GM23338 (cell line): ENCODE measurements around the gene SLC1A6. TPM values are rescaled to one million over a fixed set of nuclear protein-coding genes. Genes with fewer than 3 reads are reported as not detected.

Experiments
- ATAC-seq: fragments of 200-7000 bp; cut with Tn5 transposase; 3 replicates; pipeline ENCODE4 v1.9.1; 2020
- DNase-seq: peaks from one replicate; pipeline ENCODE4 v3.0.0-alpha.2; 2015; ENCODE audit warnings: low spot score
- H2AFZ ChIP-seq: fragments of 200-600 bp; sonication (generic); 2 replicates; pipeline ENCODE4 v1.8.0; 2016; ENCODE audit warnings: antibody characterized with exemption, mild to moderate bottlenecking, moderate library complexity
- H3F3A ChIP-seq: fragments of 200-600 bp; sonication (generic); replicated peaks from 2 replicates; pipeline ENCODE4 v1.8.0; 2017; ENCODE audit warnings: antibody characterized with exemption, mixed run types, low read depth
- H3K27ac ChIP-seq: fragments of 200-600 bp; sonication (generic); 2 replicates; pipeline ENCODE4 v1.6.1; 2016; ENCODE audit warnings: low read depth
- H3K27me3 ChIP-seq: fragments of 200-600 bp; sonication (generic); 2 replicates; pipeline ENCODE4 v1.8.0; 2016; ENCODE audit warnings: mild to moderate bottlenecking, mixed run types, moderate library complexity; ENCODE audit not compliant: insufficient read depth
- H3K36me3 ChIP-seq: fragments of 200-600 bp; sonication (generic); 2 replicates; pipeline ENCODE4 v1.8.0; 2016; ENCODE audit warnings: mild to moderate bottlenecking; ENCODE audit not compliant: insufficient read depth
- H3K4me1 ChIP-seq: fragments of 200-600 bp; sonication (generic); 2 replicates; pipeline ENCODE4 v1.8.0; 2016; ENCODE audit warnings: mild to moderate bottlenecking, moderate library complexity; ENCODE audit not compliant: insufficient read depth
- H3K4me2 ChIP-seq: fragments of 200-600 bp; sonication (generic); 2 replicates; pipeline ENCODE4 v1.7.1; 2017; ENCODE audit warnings: mixed run types
- H3K4me3 ChIP-seq: fragments of 200-600 bp; sonication (generic); 2 replicates; pipeline ENCODE4 v1.6.1; 2016; ENCODE audit warnings: mixed run types
- H3K79me2 ChIP-seq: fragments of 200-600 bp; sonication (generic); replicated peaks from 2 replicates; pipeline ENCODE4 v1.8.0; 2017; ENCODE audit warnings: mild to moderate bottlenecking; ENCODE audit not compliant: insufficient read depth
- H3K9me2 ChIP-seq: fragments of 200-600 bp; sonication (generic); 2 replicates; pipeline ENCODE4 v1.8.0; 2017; ENCODE audit not compliant: insufficient read depth
- H4K20me1 ChIP-seq: fragments of 200-600 bp; sonication (generic); replicated peaks from 2 replicates; pipeline ENCODE4 v1.8.0; 2017; ENCODE audit warnings: mild to moderate bottlenecking; ENCODE audit not compliant: insufficient read depth
- H3K27ac Mint-ChIP-seq: 2 replicates; pipeline ENCODE4 v1.8.0; 2020; ENCODE audit warnings: inconsistent platforms, mild to moderate bottlenecking, moderate library complexity, mixed read lengths
- H3K27me3 Mint-ChIP-seq: 3 replicates; pipeline ENCODE4 v1.8.0; 2022; ENCODE audit warnings: low read depth, mild to moderate bottlenecking, moderate library complexity, mixed read lengths, inconsistent platforms; ENCODE audit not compliant: insufficient read depth, poor library complexity
- H3K36me3 Mint-ChIP-seq: 3 replicates; pipeline ENCODE4 v1.8.0; 2021; ENCODE audit warnings: low read depth, mild to moderate bottlenecking, inconsistent platforms, moderate library complexity, mixed read lengths
- H3K4me1 Mint-ChIP-seq: 3 replicates; pipeline ENCODE4 v1.8.0; 2020; ENCODE audit warnings: mild to moderate bottlenecking, inconsistent platforms, mixed read lengths
- H3K4me3 Mint-ChIP-seq: 3 replicates; pipeline ENCODE4 v1.8.0; 2021; ENCODE audit warnings: moderate library complexity, mild to moderate bottlenecking, inconsistent platforms, mixed read lengths
- H3K9me3 Mint-ChIP-seq: 3 replicates; pipeline ENCODE4 v1.8.0; 2020; ENCODE audit warnings: moderate library complexity, mild to moderate bottlenecking, inconsistent platforms, mixed read lengths
- CREB1 ChIP-seq: fragments of 250-450 bp; sonication (Bioruptor Pico); IDR thresholded peaks from 2 replicates; pipeline ENCODE4 v1.5.0; 2020; ENCODE audit warnings: low read depth, mild to moderate bottlenecking, moderate library complexity
- ETS1 ChIP-seq: IDR thresholded peaks from 2 replicates; pipeline ENCODE4 v1.6.1; 2016; ENCODE audit warnings: antibody characterized with exemption
- EZH2 ChIP-seq: fragments of 200-600 bp; sonication (generic); IDR thresholded peaks from one replicate; pipeline ENCODE4 v1.8.0; 2017; ENCODE audit warnings: antibody characterized with exemption, mild to moderate bottlenecking, low read depth; ENCODE audit not compliant: unreplicated experiment
- EZH2phosphoT487 ChIP-seq: fragments of 200-600 bp; sonication (generic); IDR thresholded peaks from one replicate; pipeline ENCODE4 v1.8.1; 2018; ENCODE audit warnings: antibody characterized with exemption; ENCODE audit not compliant: unreplicated experiment
- JUNB ChIP-seq: IDR thresholded peaks from one replicate; pipeline ENCODE4 v1.6.1; 2016; ENCODE audit warnings: antibody characterized with exemption; ENCODE audit not compliant: unreplicated experiment
- NANOG ChIP-seq: IDR thresholded peaks from 2 replicates; pipeline ENCODE4 v1.6.1; 2016; ENCODE audit warnings: antibody characterized with exemption, borderline replicate concordance
- POLR2AphosphoS5 ChIP-seq: IDR thresholded peaks from 2 replicates; pipeline ENCODE4 v1.6.1; 2016; ENCODE audit warnings: antibody characterized with exemption, low read depth
- STAT1 ChIP-seq: IDR thresholded peaks from one replicate; pipeline ENCODE4 v1.6.1; 2016; ENCODE audit warnings: antibody characterized with exemption; ENCODE audit not compliant: unreplicated experiment
- polyA plus RNA-seq: library from polyadenylated mRNA; unstranded; fragments of >200 nt; fragmentation: Nextera tagmentation; extraction: Ambion mirVana; gene quantifications from 2 replicates; pipeline ENCODE4 v1.2.1, GENCODE V29; 2016
- total RNA-seq: library from RNA; depleted of rRNA; stranded (reverse); fragments of >200 nt; shearing (Covaris generic); gene quantifications from 2 replicates; pipeline ENCODE4 v1.2.3, GENCODE V29; 2014
- TF ChIP-seq, protein P1 (sequence below): IDR thresholded peaks from one replicate; pipeline ENCODE4 v1.6.1; 2018; ENCODE audit warnings: antibody characterized with exemption; ENCODE audit not compliant: unreplicated experiment
- TF ChIP-seq, protein P2 (sequence below), 2 experiments: fragments of 200-600 bp in 1 of 2; sonication (generic) in 1 of 2; conservative IDR thresholded peaks; 2 replicates each; pipeline versions ENCODE4 v1.5.1 to v1.6.1; 2016 to 2017; ENCODE audit warnings: antibody characterized with exemption in 2 of 2, low read depth in 2 of 2, mild to moderate bottlenecking in 2 of 2, moderate library complexity in 1 of 2

The SLC1A6 gene
- total and polyA plus RNA-seq, 2 experiments from 2014 or later, result 12.6 to 37.3 TPM

GRCh38 chr19:14933506-14933905 lies 46.2 kb downstream of the SLC1A6 start (continued):
- TF ChIP-seq JUNB (no peak), CREB1 (CRISPR knock-in tag) (no peak), STAT1 (no peak), NANOG (no peak), ETS1 (no peak)
- TF ChIP-seq, protein P1, sequence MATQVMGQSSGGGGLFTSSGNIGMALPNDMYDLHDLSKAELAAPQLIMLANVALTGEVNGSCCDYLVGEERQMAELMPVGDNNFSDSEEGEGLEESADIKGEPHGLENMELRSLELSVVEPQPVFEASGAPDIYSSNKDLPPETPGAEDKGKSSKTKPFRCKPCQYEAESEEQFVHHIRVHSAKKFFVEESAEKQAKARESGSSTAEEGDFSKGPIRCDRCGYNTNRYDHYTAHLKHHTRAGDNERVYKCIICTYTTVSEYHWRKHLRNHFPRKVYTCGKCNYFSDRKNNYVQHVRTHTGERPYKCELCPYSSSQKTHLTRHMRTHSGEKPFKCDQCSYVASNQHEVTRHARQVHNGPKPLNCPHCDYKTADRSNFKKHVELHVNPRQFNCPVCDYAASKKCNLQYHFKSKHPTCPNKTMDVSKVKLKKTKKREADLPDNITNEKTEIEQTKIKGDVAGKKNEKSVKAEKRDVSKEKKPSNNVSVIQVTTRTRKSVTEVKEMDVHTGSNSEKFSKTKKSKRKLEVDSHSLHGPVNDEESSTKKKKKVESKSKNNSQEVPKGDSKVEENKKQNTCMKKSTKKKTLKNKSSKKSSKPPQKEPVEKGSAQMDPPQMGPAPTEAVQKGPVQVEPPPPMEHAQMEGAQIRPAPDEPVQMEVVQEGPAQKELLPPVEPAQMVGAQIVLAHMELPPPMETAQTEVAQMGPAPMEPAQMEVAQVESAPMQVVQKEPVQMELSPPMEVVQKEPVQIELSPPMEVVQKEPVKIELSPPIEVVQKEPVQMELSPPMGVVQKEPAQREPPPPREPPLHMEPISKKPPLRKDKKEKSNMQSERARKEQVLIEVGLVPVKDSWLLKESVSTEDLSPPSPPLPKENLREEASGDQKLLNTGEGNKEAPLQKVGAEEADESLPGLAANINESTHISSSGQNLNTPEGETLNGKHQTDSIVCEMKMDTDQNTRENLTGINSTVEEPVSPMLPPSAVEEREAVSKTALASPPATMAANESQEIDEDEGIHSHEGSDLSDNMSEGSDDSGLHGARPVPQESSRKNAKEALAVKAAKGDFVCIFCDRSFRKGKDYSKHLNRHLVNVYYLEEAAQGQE, result no peak

- Mint-ChIP-seq H3K9me3 (peaks cover 89% of the 10 kb centered on the region), H3K27me3 (peaks cover 4% of the 10 kb centered on the region), H3K27ac (no peak overlapping the region), H3K36me3 (peaks cover 11% of the 10 kb centered on the region; the same call in 1 of the 3 replicates), H3K4me1 (no peaks in the 10 kb centered on the region), H3K4me3 (no peak overlapping the region)
- Histone ChIP-seq H3K36me3 (no peaks in the 10 kb centered on the region), H3K4me1 (no peaks in the 10 kb centered on the region), H3K79me2 (no peaks in the 10 kb centered on the region), H4K20me1 (no peaks in the 10 kb centered on the region), H3K4me2 (no peak overlapping the region), H3K9me2 (no peaks in the 10 kb centered on the region), H3K27ac (no peak overlapping the region), H3F3A (no peaks in the 10 kb centered on the region), H3K27me3 (no peaks in the 10 kb centered on the region), H3K4me3 (no peak overlapping the region), H2AFZ (no peak overlapping the region)
- TF ChIP-seq CREB1 (CRISPR knock-in tag), result no peak
- TF ChIP-seq, protein P2, sequence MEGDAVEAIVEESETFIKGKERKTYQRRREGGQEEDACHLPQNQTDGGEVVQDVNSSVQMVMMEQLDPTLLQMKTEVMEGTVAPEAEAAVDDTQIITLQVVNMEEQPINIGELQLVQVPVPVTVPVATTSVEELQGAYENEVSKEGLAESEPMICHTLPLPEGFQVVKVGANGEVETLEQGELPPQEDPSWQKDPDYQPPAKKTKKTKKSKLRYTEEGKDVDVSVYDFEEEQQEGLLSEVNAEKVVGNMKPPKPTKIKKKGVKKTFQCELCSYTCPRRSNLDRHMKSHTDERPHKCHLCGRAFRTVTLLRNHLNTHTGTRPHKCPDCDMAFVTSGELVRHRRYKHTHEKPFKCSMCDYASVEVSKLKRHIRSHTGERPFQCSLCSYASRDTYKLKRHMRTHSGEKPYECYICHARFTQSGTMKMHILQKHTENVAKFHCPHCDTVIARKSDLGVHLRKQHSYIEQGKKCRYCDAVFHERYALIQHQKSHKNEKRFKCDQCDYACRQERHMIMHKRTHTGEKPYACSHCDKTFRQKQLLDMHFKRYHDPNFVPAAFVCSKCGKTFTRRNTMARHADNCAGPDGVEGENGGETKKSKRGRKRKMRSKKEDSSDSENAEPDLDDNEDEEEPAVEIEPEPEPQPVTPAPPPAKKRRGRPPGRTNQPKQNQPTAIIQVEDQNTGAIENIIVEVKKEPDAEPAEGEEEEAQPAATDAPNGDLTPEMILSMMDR (conservative IDR thresholded peaks at IDR 0.05; ENCODE audit: low read depth in 2 of 2), result peak; percentile 42 to 47
- DNase-seq (peak; percentile 65), ATAC-seq (peak; percentile 57)
These were observed 62.8 kb downstream of the SLC1A6 start for GRCh38 chr19:14916848-14917247.

DNA sequence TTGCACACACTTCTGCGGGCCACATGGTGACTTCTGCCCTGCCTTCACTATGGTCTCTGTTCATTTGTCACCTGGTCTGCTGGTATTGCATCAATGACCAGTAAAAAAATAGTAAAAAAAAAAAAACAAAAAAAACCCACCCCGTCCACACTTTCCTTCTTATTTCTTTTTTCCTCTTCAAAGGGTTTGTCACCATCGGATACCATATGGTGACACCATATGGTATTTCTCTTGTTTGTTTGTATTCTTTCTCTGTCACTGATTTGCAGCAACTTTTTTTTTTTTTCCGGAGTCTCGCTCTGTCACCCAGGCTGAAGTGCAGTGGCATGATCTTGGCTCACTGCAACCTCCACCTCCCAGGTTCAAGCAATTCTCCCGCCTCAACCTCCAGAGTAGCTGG lies 64.5 kb downstream of the SLC1A6 start:
- H2AFZ ChIP-seq, result peak overlapping the region; percentile 84
- H3K27me3 Mint-ChIP-seq, result peaks cover 6% of the 10 kb centered on the region
- no peaks in the 10 kb centered on the region for H4K20me1 ChIP-seq
- no peaks in the 10 kb centered on the region for H3K27me3 ChIP-seq
- H3K4me3 ChIP-seq, result no peak overlapping the region
- no peak for ATAC-seq
- H3K4me2 ChIP-seq, result no peak overlapping the region
- H3K36me3 Mint-ChIP-seq, result peaks cover 8% of the 10 kb centered on the region; the same call in 1 of the 3 replicates
- H3F3A ChIP-seq, result no peaks in the 10 kb centered on the region
- H3K9me3 Mint-ChIP-seq, result peaks cover 91% of the 10 kb centered on the region
- H3K27ac ChIP-seq, result no peak overlapping the region
- no peak for DNase-seq
- H3K4me1 ChIP-seq, result no peaks in the 10 kb centered on the region
- no peaks in the 10 kb centered on the region for H3K79me2 ChIP-seq
- H3K36me3 ChIP-seq, result no peaks in the 10 kb centered on the region
- H3K27ac Mint-ChIP-seq, result no peak overlapping the region
- H3K4me1 Mint-ChIP-seq, result no peaks in the 10 kb centered on the region
- H3K9me2 ChIP-seq, result no peaks in the 10 kb centered on the region
- H3K4me3 Mint-ChIP-seq, result no peak overlapping the region
- TF ChIP-seq POLR2AphosphoS5, result no peak
- TF ChIP-seq, protein P1, result no peak
- TF ChIP-seq EZH2, result no peak
- TF ChIP-seq, protein P2 (conservative IDR thresholded peaks at IDR 0.05; ENCODE audit: low read depth in 2 of 2), result no peak
- no peak for TF ChIP-seq EZH2phosphoT487
- TF ChIP-seq JUNB, result no peak
